Right atrium auricular region (tissue), 2 donors: ENCODE data around the gene HS1BP3. TPM values are rescaled to one million over a fixed set of nuclear protein-coding genes. Genes with fewer than 3 reads are reported as not detected.

ENCODE experiments used
- DNase-seq: peaks from one replicate; pipeline ENCODE4 v3.0.0-alpha.2; 2019; ENCODE audit warnings: low spot score
- H3K27ac ChIP-seq, 2 donors: fragments of 200-600 bp; sonication (generic); 1 replicate in 1 of 2; 2 replicates in 1 of 2; pipeline ENCODE4 v1.5.1; 2016 to 2019
- H3K27me3 ChIP-seq, 2 donors: fragments of 200-600 bp; sonication (generic); one replicate each; pipeline versions ENCODE4 v1.5.1 to v1.6.0; 2017 to 2019
- H3K36me3 ChIP-seq: fragments of 200-600 bp; sonication (generic); one replicate; pipeline ENCODE4 v1.5.1; 2016
- H3K4me1 ChIP-seq, 2 donors: fragments of 200-600 bp; sonication (generic); one replicate each; pipeline versions ENCODE4 v1.5.1 to v1.6.0; 2017 to 2019
- H3K4me3 ChIP-seq, 2 donors: fragments of 200-600 bp; sonication (generic); 1 replicate in 1 of 2; 2 replicates in 1 of 2; pipeline ENCODE4 v1.5.1; 2017 to 2019; ENCODE audit warnings: mild to moderate bottlenecking in 1 of 2, moderate library complexity in 1 of 2
- H3K9me3 ChIP-seq, 2 donors: fragments of 200-600 bp; sonication (generic); one replicate each; pipeline ENCODE4 v1.5.1; 2019
- CTCF ChIP-seq, 2 donors: fragments of 200-600 bp; sonication (generic); IDR thresholded peaks; one replicate each; pipeline ENCODE4 v1.5.1; 2019; ENCODE audit warnings: antibody characterized with exemption in 2 of 2
- total RNA-seq, 2 donors: library from RNA; depleted of rRNA; stranded (reverse); fragments of >200 nt; gene quantifications; one replicate each; pipeline ENCODE4 v1.1.0, GENCODE V29; 2016

The HS1BP3 gene
- total RNA-seq, 2 donors from 2014 or later = 19.5 to 26.0 TPM

- H3K4me1 ChIP-seq = peaks cover 0 to 64% of the 10 kb centered on the region in 2 donors
Measured at GRCh38 chr2:20568501-20569463, 82.1 kb downstream of the HS1BP3 start.

GRCh38 chr2:20567926-20568179 lies 83.0 kb downstream of the HS1BP3 start:
- Histone ChIP-seq H3K9me3 (no peaks in the 10 kb centered on the region), H3K27ac (peak overlapping the region; percentile 71 to 78), H3K27me3 (no peaks in the 10 kb centered on the region), H3K4me1 (peaks cover 0 to 55% of the 10 kb centered on the region in 2 donors), H3K36me3 (no peaks in the 10 kb centered on the region), H3K4me3 (no peak overlapping the region)
- no peak for TF ChIP-seq CTCF (IDR thresholded peaks at IDR 0.05)
- no peak for DNase-seq

More at GRCh38 chr2:20568501-20569463, 82.1 kb downstream of the HS1BP3 start:
- no peaks in the 10 kb centered on the region for H3K9me3 ChIP-seq
- H3K4me3 ChIP-seq = no peak overlapping the region
- no peaks in the 10 kb centered on the region for H3K36me3 ChIP-seq
- H3K27ac ChIP-seq = peak overlapping the region; percentile 71 to 78
- no peak for DNase-seq
- no peaks in the 10 kb centered on the region for H3K27me3 ChIP-seq
- no peak for TF ChIP-seq CTCF (IDR thresholded peaks at IDR 0.05)

Other genes starting within 250 kb of the HS1BP3 start
- gene RHOB, start 204.0 kb downstream of the HS1BP3 start, total RNA-seq = 100 to 1,000 TPM; 471 to 664 TPM
- 1 to 10 TPM; 1.1 to 1.7 TPM for gene GDF7, start 16.0 kb upstream of the HS1BP3 start, total RNA-seq
- gene LDAH, start 172.0 kb upstream of the HS1BP3 start, total RNA-seq = 1 to 10 TPM; 3.5 to 6.0 TPM